H1 (cell line): ENCODE measurements around the gene CD48. TPM values are rescaled to one million over a fixed set of nuclear protein-coding genes. Genes with fewer than 3 reads are reported as not detected.

ENCODE experiments used
- CTCF ChIA-PET: fragments of 300-600 bp; sonication (Branson Sonifier 250); formaldehyde crosslinking; loops from one replicate; lab custom pipeline; 2021; ENCODE audit not compliant: partially characterized antibody; lab: Charles Lee
- POLR2A ChIA-PET: fragments of 300-600 bp; sonication (Branson Sonifier 250); formaldehyde crosslinking; loops from one replicate; lab custom pipeline; 2021; ENCODE audit warnings: inconsistent platforms; ENCODE audit not compliant: partially characterized antibody; lab: Charles Lee
- DNase-seq, 2 experiments: peaks; one replicate each; pipeline versions ENCODE4 v3.0.0 to v3.0.0-alpha.2; 2010 to 2022; ENCODE audit warnings: low spot score in 2 of 2, low read depth in 1 of 2, mixed read lengths in 1 of 2
- FAIRE-seq: peaks from 2 replicates; lab custom pipeline; 2011; peaks lifted over from hg19 to GRCh38; lab: Jason Lieb, UNC
- H2AFZ ChIP-seq: 2 replicates; pipeline ENCODE4 v1.8.1; 2012; ENCODE audit warnings: low read length, inconsistent platforms
- H2AK5ac ChIP-seq: 2 replicates; pipeline ENCODE4 v1.6.1; 2013; ENCODE audit warnings: low read depth, low read length
- H2BK120ac ChIP-seq: replicated peaks from 2 replicates; pipeline ENCODE3; 2013; ENCODE audit warnings: low read depth, low read length, inconsistent platforms
- H2BK12ac ChIP-seq: 2 replicates; pipeline ENCODE4 v1.6.1; 2013; ENCODE audit warnings: low read depth, low read length
- H2BK15ac ChIP-seq: 2 replicates; pipeline ENCODE4 v1.6.1; 2013; ENCODE audit warnings: low read length
- H2BK20ac ChIP-seq: 2 replicates; pipeline ENCODE4 v1.6.1; 2013; ENCODE audit warnings: low read length
- H2BK5ac ChIP-seq: 2 replicates; pipeline ENCODE4 v1.6.1; 2013; ENCODE audit warnings: low read depth, low read length
- H3K14ac ChIP-seq: 2 replicates; pipeline ENCODE4 v1.6.1; 2013; ENCODE audit warnings: inconsistent platforms; ENCODE audit not compliant: insufficient read length
- H3K18ac ChIP-seq: 2 replicates; pipeline ENCODE4 v1.6.1; 2013; ENCODE audit warnings: low read length; ENCODE audit errors: extremely low read depth
- H3K23ac ChIP-seq: 2 replicates; pipeline ENCODE4 v1.6.1; 2013; ENCODE audit warnings: inconsistent platforms; ENCODE audit not compliant: insufficient read length
- H3K23me2 ChIP-seq: 2 replicates; pipeline ENCODE4 v1.6.1; 2013; ENCODE audit warnings: low read depth, low read length
- H3K27ac ChIP-seq: 2 replicates; pipeline ENCODE4 v1.6.1; 2011; ENCODE audit warnings: low read depth, low read length, inconsistent platforms
- H3K27me3 ChIP-seq, 4 experiments: replicated peaks in 1 of 4; 1 replicate in 1 of 4; 2 replicates in 3 of 4; pipeline versions ENCODE4 v1.6.1 to v1.8.1; 2011 to 2013; ENCODE audit warnings: low read length in 3 of 4, mild to moderate bottlenecking in 3 of 4, inconsistent platforms in 2 of 4, mixed read lengths in 2 of 4, moderate library complexity in 1 of 4; ENCODE audit not compliant: control insufficient read depth in 3 of 4, insufficient read depth in 3 of 4; ENCODE audit errors: extremely low read depth in 1 of 4
- H3K36me3 ChIP-seq, 4 experiments: 2 replicates each; pipeline versions ENCODE4 v1.6.1 to v1.8.1; 2011 to 2013; ENCODE audit warnings: mild to moderate bottlenecking in 4 of 4, low read length in 3 of 4, moderate library complexity in 2 of 4, control low read depth in 1 of 4, inconsistent platforms in 1 of 4; ENCODE audit not compliant: insufficient read depth in 4 of 4, control insufficient read depth in 2 of 4
- H3K4ac ChIP-seq: replicated peaks from 2 replicates; pipeline ENCODE3; 2013; ENCODE audit warnings: low read length, low read depth, mixed read lengths, inconsistent platforms; ENCODE audit not compliant: insufficient read length
- H3K4me1 ChIP-seq, 4 experiments: replicated peaks in 1 of 4; 1 replicate in 1 of 4; 2 replicates in 3 of 4; pipeline versions ENCODE4 v1.6.1 to v1.8.1; 2011 to 2013; ENCODE audit warnings: low read length in 3 of 4, inconsistent platforms in 2 of 4, mixed read lengths in 1 of 4; ENCODE audit not compliant: insufficient read depth in 4 of 4, control insufficient read depth in 3 of 4
- H3K4me2 ChIP-seq, 2 experiments: 2 replicates each; pipeline versions ENCODE4 v1.6.1 to v1.8.1; 2011 to 2013; ENCODE audit warnings: low read depth in 2 of 2, low read length in 2 of 2, control low read depth in 1 of 2, inconsistent platforms in 1 of 2, mild to moderate bottlenecking in 1 of 2; ENCODE audit not compliant: insufficient read depth in 1 of 2
- H3K4me3 ChIP-seq, 4 experiments: fragments of 200-600, 300-600 bp in 1 of 4; sonication (generic), shearing (Covaris generic), sonication (Bioruptor Twin) in 1 of 4; 2 replicates each; pipeline versions ENCODE4 v1.5.1 to v1.8.1; 2011 to 2016; ENCODE audit warnings: low read length in 4 of 4, low read depth in 3 of 4, control low read depth in 2 of 4, inconsistent platforms in 2 of 4, mild to moderate bottlenecking in 2 of 4, mixed read lengths in 1 of 4, moderate library complexity in 1 of 4; ENCODE audit not compliant: insufficient read depth in 2 of 4; ENCODE audit errors: extremely low read depth in 1 of 4
- H3K56ac ChIP-seq: replicated peaks from 2 replicates; pipeline ENCODE3; 2013; ENCODE audit warnings: low read depth, mild to moderate bottlenecking, mixed read lengths, low read length, inconsistent platforms; ENCODE audit not compliant: insufficient read length
- H3K79me1 ChIP-seq: 2 replicates; pipeline ENCODE4 v1.6.1; 2013; ENCODE audit warnings: low read depth, low read length, control low read depth
- H3K79me2 ChIP-seq, 2 experiments: 2 replicates each; pipeline versions ENCODE4 v1.6.1 to v1.8.1; 2012 to 2013; ENCODE audit warnings: low read length in 2 of 2, mild to moderate bottlenecking in 2 of 2, inconsistent platforms in 1 of 2; ENCODE audit not compliant: insufficient read depth in 2 of 2, control insufficient read depth in 1 of 2
- H3K9ac ChIP-seq, 4 experiments: replicated peaks in 1 of 4; 1 replicate in 1 of 4; 2 replicates in 3 of 4; pipeline versions ENCODE4 v1.6.1 to v1.8.1; 2011 to 2013; ENCODE audit warnings: low read depth in 3 of 4, low read length in 3 of 4, control low read depth in 2 of 4, mild to moderate bottlenecking in 2 of 4, moderate library complexity in 2 of 4, inconsistent platforms in 1 of 4; ENCODE audit errors: extremely low read depth in 1 of 4
- H3K9me3 ChIP-seq, 2 experiments: 2 replicates each; pipeline versions ENCODE4 v1.6.1 to v1.8.1; 2012 to 2013; ENCODE audit warnings: mild to moderate bottlenecking in 2 of 2, moderate library complexity in 2 of 2, control low read depth in 1 of 2, inconsistent platforms in 1 of 2, low read depth in 1 of 2, low read length in 1 of 2, mixed read lengths in 1 of 2; ENCODE audit not compliant: insufficient read depth in 2 of 2
- H4K20me1 ChIP-seq, 2 experiments: replicated peaks in 1 of 2; 2 replicates each; pipeline versions ENCODE3 to v1.8.1; 2011 to 2013; ENCODE audit warnings: inconsistent platforms in 2 of 2, low read length in 2 of 2, mild to moderate bottlenecking in 1 of 2; ENCODE audit not compliant: insufficient read depth in 2 of 2, control insufficient read depth in 1 of 2
- H4K5ac ChIP-seq: 2 replicates; pipeline ENCODE4 v1.6.1; 2013; ENCODE audit warnings: low read length, low read depth, mixed read lengths, inconsistent platforms; ENCODE audit not compliant: insufficient read length
- H4K8ac ChIP-seq: 2 replicates; pipeline ENCODE4 v1.8.0; 2013; ENCODE audit warnings: mild to moderate bottlenecking, moderate library complexity, low read length, inconsistent platforms; ENCODE audit not compliant: insufficient read depth; ENCODE audit errors: extremely low read depth
- H4K91ac ChIP-seq: replicated peaks from 2 replicates; pipeline ENCODE3; 2013; ENCODE audit warnings: low read length, mixed read lengths, inconsistent platforms; ENCODE audit not compliant: insufficient read length
- ATF2 ChIP-seq: IDR thresholded peaks from 2 replicates; pipeline ENCODE4 v1.6.1; 2012; ENCODE audit warnings: low read length, inconsistent platforms
- BACH1 ChIP-seq: IDR thresholded peaks from 2 replicates; pipeline ENCODE4 v1.6.1; 2012; ENCODE audit warnings: low read length, improper control_type of control experiment
- BRCA1 ChIP-seq: IDR thresholded peaks from 2 replicates; pipeline ENCODE4 v1.6.1; 2012; ENCODE audit warnings: low read depth, low read length, improper control_type of control experiment
- CHD2 ChIP-seq: IDR thresholded peaks from 2 replicates; pipeline ENCODE4 v1.6.1; 2012; ENCODE audit warnings: low read length, improper control_type of control experiment
- CREB1 ChIP-seq: IDR thresholded peaks from 2 replicates; pipeline ENCODE4 v1.6.1; 2012; ENCODE audit warnings: inconsistent platforms
- EP300 ChIP-seq, 2 experiments: IDR thresholded peaks; 1 replicate in 1 of 2; 2 replicates in 1 of 2; pipeline ENCODE4 v1.6.1; 2011 to 2012; ENCODE audit warnings: low read depth in 2 of 2, low read length in 2 of 2, mild to moderate bottlenecking in 2 of 2, borderline replicate concordance in 1 of 2, inconsistent platforms in 1 of 2, moderate library complexity in 1 of 2
- EZH2 ChIP-seq: fragments of 200-600 bp; sonication (generic); IDR thresholded peaks from 2 replicates; pipeline ENCODE4 v1.7.1; 2012; ENCODE audit warnings: low read depth, mild to moderate bottlenecking, moderate library complexity, low read length, inconsistent platforms; ENCODE audit not compliant: severe bottlenecking
- RAD21 ChIP-seq, 2 experiments: IDR thresholded peaks in 1 of 2; conservative IDR thresholded peaks in 1 of 2; 2 replicates each; pipeline ENCODE4 v1.6.1; 2011; ENCODE audit warnings: low read depth in 2 of 2, low read length in 2 of 2, improper control_type of control experiment in 1 of 2, inconsistent platforms in 1 of 2, mild to moderate bottlenecking in 1 of 2, moderate library complexity in 1 of 2
- SP1 ChIP-seq: IDR thresholded peaks from 2 replicates; pipeline ENCODE4 v1.6.1; 2011; ENCODE audit warnings: low read depth, low read length
- WGBS, 2 experiments: shearing (Covaris generic) in 1 of 2; methylation state at CpG; one replicate each; pipeline versions ENCODE4 v1.1.6 to v1.1.7; 2013 to 2015; ENCODE audit warnings: low lambda C conversion rate in 2 of 2, mixed read lengths in 2 of 2, inconsistent platforms in 1 of 2, low coverage in 1 of 2, missing lambda C conversion rate in 1 of 2; ENCODE audit not compliant: insufficient replicate concordance in 2 of 2, insufficient coverage in 1 of 2, insufficient read length in 1 of 2; ENCODE audit errors: extremely low coverage in 1 of 2, missing lambda C conversion rate in 1 of 2; 5-methylcytosine and 5-hydroxymethylcytosine counted together
- polyA plus RNA-seq, 7 experiments: library from polyadenylated mRNA; depleted of rRNA in 3 of 7; stranded (reverse) in 5 of 7; unstranded in 2 of 7; fragments of >200 nt in 5 of 7; fragments of 200-250 nt in 2 of 7; gene quantifications; 1 replicate in 5 of 7; 2 replicates in 1 of 7; 4 replicates in 1 of 7; pipeline versions ENCODE4 v1.2.1 to v1.2.3, GENCODE V29; 2011 to 2013; ENCODE audit warnings: missing spikeins in 2 of 7, mixed read lengths in 2 of 7
- total RNA-seq: library from RNA; stranded (reverse); fragmentation: NEBNext Ultra II Directional; extraction: Animal tissue kit (Norgen Biotek cat#: 25700); gene quantifications from 2 replicates; pipeline ENCODE4 v1.2.1, GENCODE V29; 2021
- TF ChIP-seq, protein P1 (sequence below): IDR thresholded peaks from 2 replicates; pipeline ENCODE4 v1.6.1; 2011; ENCODE audit warnings: low read length, improper control_type of control experiment

The CD48 gene
- total and polyA plus RNA-seq, 2 of the 8 experiments (the other 6 are each of a cell fraction or from before 2014, with no cell fraction given): 0.08 TPM; not detected in 1

GRCh38 chr1:160657250-160657781, 54.3 kb downstream of the CD48 start:
- Histone ChIP-seq H3K18ac (no peak overlapping the region), H3K9ac (no peak overlapping the region), H4K20me1 (no peaks in the 10 kb centered on the region), H2AFZ (no peak overlapping the region), H3K79me2 (no peaks in the 10 kb centered on the region), H3K4me3 (no peak overlapping the region), H4K91ac (no peak overlapping the region), H3K23ac (no peak overlapping the region), H3K4ac (no peak overlapping the region), H3K9me3 (peaks cover 0 to 2% of the 10 kb centered on the region in 2 experiments; a peak in 1 of 4 replicates), H3K36me3 (no peaks in the 10 kb centered on the region), H3K23me2 (no peaks in the 10 kb centered on the region), H2AK5ac (no peak overlapping the region), H2BK15ac (no peak overlapping the region), H2BK5ac (no peak overlapping the region), H4K5ac (no peak overlapping the region), H3K4me2 (no peak overlapping the region), H3K4me1 (peaks cover 0 to 11% (median 6%) of the 10 kb centered on the region in 4 experiments; a peak in 2 of 7 replicates), H2BK20ac (no peak overlapping the region), H2BK12ac (no peak overlapping the region), H3K27me3 (no peaks in the 10 kb centered on the region; a peak in 1 of 7 replicates), H3K14ac (no peak overlapping the region), H2BK120ac (no peak overlapping the region), H4K8ac (no peak overlapping the region), H3K56ac (no peak overlapping the region), H3K27ac (no peak overlapping the region), H3K79me1 (no peaks in the 10 kb centered on the region)
- ChIA-PET CTCF (interaction anchor here (2.7 to 4.2 kb wide), 2 partner anchors 18 to 24 kb away, joined by 10 to 12 read pairs; no protein-coding TSS in a partner anchor), POLR2A (no interaction called here)
- DNase-seq: no peak
- no peak for FAIRE-seq
- 90% methylated on average over 5 of the region's 5 CpGs; no CpG with 5 or more reads in 1 of the 2 experiments for WGBS, 2 experiments
- TF ChIP-seq ATF2: no peak
- no peak for TF ChIP-seq CREB1
- TF ChIP-seq BACH1: no peak
- TF ChIP-seq BRCA1: no peak
- TF ChIP-seq RAD21 (IDR thresholded peaks at IDR 0.05 in 1 of 2, conservative IDR thresholded peaks at IDR 0.05 in 1 of 2; ENCODE audit: low read depth in 2 of 2, low read length in 2 of 2): no peak
- no peak for TF ChIP-seq SP1
- TF ChIP-seq, protein P1, sequence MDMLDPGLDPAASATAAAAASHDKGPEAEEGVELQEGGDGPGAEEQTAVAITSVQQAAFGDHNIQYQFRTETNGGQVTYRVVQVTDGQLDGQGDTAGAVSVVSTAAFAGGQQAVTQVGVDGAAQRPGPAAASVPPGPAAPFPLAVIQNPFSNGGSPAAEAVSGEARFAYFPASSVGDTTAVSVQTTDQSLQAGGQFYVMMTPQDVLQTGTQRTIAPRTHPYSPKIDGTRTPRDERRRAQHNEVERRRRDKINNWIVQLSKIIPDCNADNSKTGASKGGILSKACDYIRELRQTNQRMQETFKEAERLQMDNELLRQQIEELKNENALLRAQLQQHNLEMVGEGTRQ: no peak
- no peak for TF ChIP-seq CHD2
- TF ChIP-seq EP300 (IDR thresholded peaks at IDR 0.05; ENCODE audit: borderline replicate concordance in 1 of 2, low read depth in 2 of 2, low read length in 2 of 2): no peak
- TF ChIP-seq EZH2: no peak
